HG03558 (cell line): Measurements from ENCODE around the gene SPATA13.
"Not testable (repeated sequence)": the region's sequence is repeated elsewhere in the genome, so short reads cannot be mapped to it uniquely, and the experiment has no call there.

ENCODE experiments used
- ATAC-seq: cut with Tn5 transposase; IDR thresholded peaks from one replicate; pipeline ENCODE4 v1.9.1; 2021; ENCODE audit warnings: moderate number of reproducible peaks; ENCODE audit not compliant: unreplicated experiment; ENCODE audit errors: extremely low read depth

Gene SPATA13

DNA sequence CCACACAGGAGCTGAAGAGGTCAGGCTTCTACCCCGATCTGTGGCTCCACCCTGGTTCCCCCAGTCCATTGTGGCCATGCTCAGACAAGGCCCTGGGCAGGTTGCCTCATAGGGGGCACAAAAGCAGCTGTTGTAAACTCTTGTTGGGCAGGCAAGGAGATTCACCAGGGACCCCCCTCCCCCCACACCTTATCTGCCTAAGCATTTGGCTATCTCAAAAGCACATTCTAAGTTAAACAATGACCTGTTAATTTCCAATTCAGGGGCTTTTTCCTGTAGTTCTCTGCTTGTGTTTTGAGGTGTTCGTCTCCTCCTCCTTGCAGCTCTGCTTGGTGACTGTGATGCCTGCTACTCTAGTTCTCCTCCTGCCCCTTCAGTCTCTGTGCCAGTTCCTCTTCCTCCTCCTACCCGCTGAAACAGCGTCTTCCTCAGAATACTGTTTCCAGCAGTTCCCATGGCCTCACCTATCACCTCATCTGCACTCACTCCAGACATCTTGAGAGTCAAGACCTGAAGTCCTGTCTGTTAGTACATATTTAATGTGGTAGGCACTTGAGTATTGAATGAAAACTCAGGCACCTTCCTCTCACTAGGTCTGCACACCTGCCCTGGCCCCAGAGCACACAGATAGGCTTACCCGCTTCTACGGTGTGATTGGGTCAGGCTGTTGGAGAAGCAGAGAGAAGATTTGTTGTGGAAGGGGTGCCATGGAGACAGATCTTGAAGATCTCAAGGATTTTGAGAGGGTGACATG lies 31.7 kb downstream of the SPATA13 start:
- no peak for ATAC-seq

GRCh38 chr13:24192811-24193162 lies 32.3 kb downstream of the SPATA13 start:
- no peak for ATAC-seq

DNA sequence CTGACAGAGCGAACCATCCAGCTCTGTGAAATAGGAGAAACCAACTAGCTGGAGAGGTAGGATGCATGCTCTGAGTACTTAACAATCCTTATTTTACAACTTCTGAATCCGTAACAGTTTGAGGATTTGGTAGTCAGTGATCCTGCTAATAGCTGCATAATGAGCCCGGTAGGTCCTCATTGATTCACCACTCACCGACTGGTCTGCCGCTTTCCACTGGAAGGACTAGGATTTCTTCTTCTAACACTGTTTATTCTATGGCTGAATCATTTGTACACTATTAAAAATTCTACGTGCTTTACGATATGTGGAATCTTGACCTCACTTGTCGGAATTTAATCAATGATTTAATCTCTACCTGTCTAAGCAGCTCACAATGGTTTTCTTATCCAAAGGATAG lies 33.9 kb downstream of the SPATA13 start:
- ATAC-seq: no peak

- no peak for ATAC-seq
These were observed 35.1 kb downstream of the SPATA13 start for GRCh38 chr13:24195626-24196025.

GRCh38 chr13:24196593-24197197 lies 36.2 kb downstream of the SPATA13 start:
- ATAC-seq: no peak

DNA sequence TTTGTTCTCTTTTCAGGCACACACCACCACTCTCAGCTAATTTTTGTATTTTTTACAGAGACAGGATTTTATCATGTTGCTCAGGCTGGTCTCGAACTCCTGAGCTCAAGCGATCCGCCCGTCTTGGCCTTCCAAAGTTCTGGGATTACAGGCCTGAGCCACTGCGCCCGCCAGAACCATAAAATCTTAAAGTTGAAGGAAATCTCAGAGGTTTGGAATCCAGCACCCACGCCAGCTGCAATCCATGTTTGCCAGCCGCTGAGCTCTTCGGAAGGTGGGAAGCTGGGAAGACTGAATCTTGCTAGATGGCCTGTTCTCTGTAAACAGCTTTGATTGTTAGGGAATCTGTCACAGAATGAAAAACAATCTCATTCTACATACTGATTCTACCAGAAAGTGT lies 38.5 kb downstream of the SPATA13 start:
- no peak for ATAC-seq

GRCh38 chr13:24202215-24202614 lies 41.7 kb downstream of the SPATA13 start:
- no peak for ATAC-seq

DNA sequence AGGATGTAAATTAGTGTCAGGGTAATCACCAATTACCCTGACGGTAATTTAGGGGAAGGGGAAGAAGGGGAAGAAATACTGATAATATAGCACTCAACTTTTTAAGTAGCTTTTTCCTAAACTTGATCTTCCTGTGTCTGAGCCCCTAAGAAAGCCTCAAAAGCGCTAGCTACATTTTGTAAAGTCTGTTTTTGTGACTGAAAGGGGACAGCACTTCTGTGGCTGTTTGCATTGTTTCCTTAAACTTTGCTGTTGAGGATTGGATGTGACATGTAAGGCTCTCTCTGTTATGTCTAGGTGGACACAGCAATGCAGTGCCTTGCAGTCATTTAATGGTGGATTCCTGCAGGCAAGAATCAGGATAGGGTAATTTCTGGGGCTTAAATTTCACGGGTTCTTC lies 42.8 kb downstream of the SPATA13 start:
- ATAC-seq: no peak

- no peak for ATAC-seq
These were observed 43.3 kb downstream of the SPATA13 start for GRCh38 chr13:24203811-24204210.

- not testable (repeated sequence) for ATAC-seq
These were observed 44.6 kb downstream of the SPATA13 start for GRCh38 chr13:24205076-24205475.

GRCh38 chr13:24207841-24208667 lies 47.5 kb downstream of the SPATA13 start:
- ATAC-seq: no peak

DNA sequence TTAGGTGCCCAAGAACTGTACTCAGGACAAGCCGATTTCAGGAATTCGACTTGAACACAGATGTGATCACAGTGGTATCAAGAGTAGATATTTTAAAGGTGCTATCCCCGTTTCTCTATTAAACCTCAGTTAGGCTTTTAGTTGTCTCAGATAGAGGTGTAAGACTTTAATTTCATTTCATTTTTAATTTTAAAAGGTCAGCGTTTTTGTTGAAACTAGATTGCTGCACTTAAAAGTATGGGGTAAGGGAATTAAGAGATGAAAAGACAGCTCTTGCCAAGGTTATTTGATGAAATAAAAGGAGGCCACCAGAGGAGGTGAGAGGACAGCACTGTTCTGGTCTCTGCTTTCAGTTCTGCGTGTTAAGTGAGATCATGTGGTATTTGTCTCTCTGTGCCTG lies 48.6 kb downstream of the SPATA13 start:
- no peak for ATAC-seq

GRCh38 chr13:24212254-24212653 lies 51.7 kb downstream of the SPATA13 start:
- ATAC-seq: no peak

GRCh38 chr13:24212674-24213073 lies 52.2 kb downstream of the SPATA13 start:
- ATAC-seq: no peak

DNA sequence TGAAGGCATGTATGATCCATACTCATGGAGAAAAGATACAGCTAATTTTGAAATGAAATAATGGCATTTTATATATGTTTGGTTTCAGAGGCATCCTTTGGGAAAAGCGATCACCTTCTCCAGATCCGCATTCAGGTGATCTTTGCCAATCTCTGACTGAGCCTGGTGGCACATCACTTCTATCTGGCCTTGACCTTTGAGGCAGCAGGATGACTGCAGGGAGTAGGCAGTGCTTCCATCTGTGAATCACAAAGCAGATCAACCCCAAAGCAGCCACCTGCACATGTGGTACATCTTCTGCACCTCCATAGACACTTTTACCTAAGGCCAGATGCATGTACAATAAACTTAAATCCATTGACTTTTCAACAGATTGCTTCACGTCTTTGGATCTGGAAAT lies 53.4 kb downstream of the SPATA13 start:
- no peak for ATAC-seq

- no peak for ATAC-seq
These were observed 54.0 kb downstream of the SPATA13 start for GRCh38 chr13:24214528-24214927.

- ATAC-seq: no peak
These were observed 54.6 kb downstream of the SPATA13 start for GRCh38 chr13:24215126-24215525.

DNA sequence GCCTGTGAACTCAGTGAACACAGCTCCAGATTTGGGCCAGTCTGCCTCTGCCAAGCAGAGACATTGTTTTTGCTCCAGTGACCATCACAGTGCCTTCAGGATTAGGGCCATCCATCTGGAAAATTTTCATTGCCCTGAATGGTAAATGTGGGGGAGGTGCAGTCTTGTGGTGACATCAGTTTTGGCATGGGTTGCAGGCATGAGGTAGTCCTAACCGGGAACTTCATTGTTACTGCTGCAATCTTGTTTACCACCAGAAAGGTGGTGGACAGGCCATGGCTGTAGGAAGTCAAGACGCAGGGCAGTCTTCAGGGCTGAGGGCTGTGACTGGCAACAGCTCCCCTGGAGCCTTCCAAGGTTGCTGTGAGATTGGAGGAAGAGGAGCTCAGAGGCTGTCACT lies 55.2 kb downstream of the SPATA13 start:
- ATAC-seq: no peak

DNA sequence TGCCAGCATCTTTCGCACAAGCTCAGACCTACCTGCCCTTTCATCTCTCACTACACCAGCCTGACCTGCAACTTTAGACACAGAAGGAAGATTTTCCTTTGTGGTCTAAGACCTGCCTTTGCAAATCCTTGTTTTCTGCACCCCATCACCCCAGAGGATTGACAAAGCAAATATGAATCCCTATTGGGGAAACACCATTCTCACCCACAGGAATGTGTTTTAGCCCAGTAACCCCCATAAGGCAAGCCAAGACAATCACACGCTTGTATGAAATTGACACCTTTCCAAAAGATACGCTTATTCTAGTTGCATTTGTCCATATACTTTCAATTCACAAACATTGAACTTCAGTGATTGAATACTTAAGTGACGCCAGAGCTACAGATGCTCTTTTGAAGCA lies 55.7 kb downstream of the SPATA13 start:
- ATAC-seq: no peak

GRCh38 chr13:24216779-24217178 lies 56.3 kb downstream of the SPATA13 start:
- not testable (repeated sequence) for ATAC-seq

DNA sequence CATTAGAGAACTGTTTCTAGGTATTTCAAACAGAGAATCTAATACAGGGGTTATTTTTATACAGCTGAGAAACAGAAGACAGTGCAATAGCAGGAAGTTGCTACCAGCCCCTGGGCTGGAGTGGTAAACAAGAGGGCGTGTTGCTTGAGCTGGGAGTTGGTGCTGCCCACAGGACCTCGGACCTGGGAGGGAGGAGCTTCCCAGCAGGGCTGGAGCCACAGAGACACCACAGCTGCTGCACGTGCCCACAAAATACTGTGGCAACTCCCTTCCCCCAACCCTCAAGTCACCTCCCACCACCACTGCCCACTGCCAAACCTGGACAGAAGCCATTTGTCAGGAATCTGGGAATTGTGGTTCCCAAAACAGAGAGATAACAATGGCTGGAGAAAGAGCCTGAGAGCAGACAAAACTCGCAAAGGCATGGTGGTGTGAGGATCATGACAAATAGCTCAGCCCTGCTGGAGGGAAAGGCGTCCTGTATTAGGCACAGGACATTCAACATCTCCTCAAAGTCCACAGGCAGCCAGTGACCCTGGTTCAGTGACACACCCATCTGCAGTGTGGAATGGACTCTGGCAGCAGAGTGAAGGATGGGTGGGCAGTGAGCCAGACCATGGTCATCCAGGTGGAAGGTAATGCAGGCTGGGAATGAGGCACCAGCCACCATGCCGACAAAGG lies 57.2 kb downstream of the SPATA13 start:
- ATAC-seq: no peak
